Measurements from ENCODE around the gene AUNIP.

Gene AUNIP

GRCh38 chr1:25825605-25826004 is 33.7 kb downstream of the AUNIP start:
- ATAC-seq: no peak

- no peak for ATAC-seq
Measured at GRCh38 chr1:25821630-25822091, 37.6 kb downstream of the AUNIP start.

- no peak for ATAC-seq
Measured at GRCh38 chr1:25821112-25821476, 38.2 kb downstream of the AUNIP start.

GRCh38 chr1:25820247-25821111 is 38.8 kb downstream of the AUNIP start:
- peak; percentile 59 to 66 for ATAC-seq

- ATAC-seq: peak; percentile 91 to 92
Measured at GRCh38 chr1:25819491-25820246, 39.6 kb downstream of the AUNIP start, which contains the start of gene MTFR1L. TSS of gene MTFR1L (plus strand) at chr1:25819954. CDS start at chr1:25823105, 3,151 bp downstream.

- no peak for ATAC-seq
Measured at GRCh38 chr1:25818569-25818968, 40.7 kb downstream of the AUNIP start.

GRCh38 chr1:25817840-25818501 is 41.3 kb downstream of the AUNIP start:
- ATAC-seq: no peak

GRCh38 chr1:25816112-25816718 is 43.0 kb downstream of the AUNIP start:
- no peak for ATAC-seq

GRCh38 chr1:25815208-25816111 is 43.8 kb downstream of the AUNIP start:
- ATAC-seq: no peak

GRCh38 chr1:25814549-25815087 is 44.6 kb downstream of the AUNIP start:
- ATAC-seq: no peak

- peak in 1 of 2 donors; percentile 11 for ATAC-seq
Measured at GRCh38 chr1:25813734-25814471, 45.4 kb downstream of the AUNIP start.

GRCh38 chr1:25813071-25813733 is 46.1 kb downstream of the AUNIP start:
- no peak for ATAC-seq

- ATAC-seq: no peak
Measured at GRCh38 chr1:25811384-25812082, 47.7 kb downstream of the AUNIP start.

- peak; percentile 68 to 78 for ATAC-seq
Measured at GRCh38 chr1:25810341-25811299, 48.6 kb downstream of the AUNIP start.

GRCh38 chr1:25809929-25810328 is 49.3 kb downstream of the AUNIP start:
- no peak for ATAC-seq

GRCh38 chr1:25809283-25809926 is 49.9 kb downstream of the AUNIP start:
- ATAC-seq: no peak

- ATAC-seq: no peak
Measured at GRCh38 chr1:25808481-25809244, 50.6 kb downstream of the AUNIP start.
